Karpas-422 (cell line): ENCODE measurements around the gene NOS1AP. TPM values are rescaled to one million over a fixed set of nuclear protein-coding genes. Genes with fewer than 3 reads are reported as not detected.

Experiments used
- DNase-seq: peaks from one replicate; pipeline ENCODE4 v3.0.0-alpha.2; 2015
- H2AFZ ChIP-seq: fragments of 200-600 bp; sonication (generic); 2 replicates; pipeline ENCODE4 v1.6.1; 2014; ENCODE audit warnings: antibody characterized with exemption, low read length, mixed read lengths
- H3K27ac ChIP-seq: fragments of 200-600 bp; sonication (generic); 2 replicates; pipeline ENCODE4 v1.5.1; 2014; ENCODE audit warnings: mild to moderate bottlenecking, low read length, moderate library complexity
- H3K27me3 ChIP-seq: fragments of 200-600 bp; sonication (generic); 2 replicates; pipeline ENCODE4 v1.6.1; 2014; ENCODE audit warnings: low read length, mixed read lengths
- H3K36me3 ChIP-seq: fragments of 200-600 bp; sonication (generic); 2 replicates; pipeline ENCODE4 v1.6.1; 2014; ENCODE audit warnings: low read length, mixed read lengths; ENCODE audit not compliant: insufficient read depth
- H3K4me1 ChIP-seq: fragments of 200-600 bp; sonication (generic); 2 replicates; pipeline ENCODE4 v1.6.1; 2014; ENCODE audit warnings: mild to moderate bottlenecking, low read length, mixed read lengths
- H3K4me2 ChIP-seq: fragments of 200-600 bp; sonication (generic); 2 replicates; pipeline ENCODE4 v1.6.1; 2014; ENCODE audit warnings: low read length, low read depth, mild to moderate bottlenecking; ENCODE audit not compliant: poor library complexity, severe bottlenecking
- H3K4me3 ChIP-seq: fragments of 200-600 bp; sonication (generic); 2 replicates; pipeline ENCODE4 v1.5.1; 2014; ENCODE audit warnings: mild to moderate bottlenecking, antibody characterized with exemption, low read length, mixed read lengths
- H3K79me2 ChIP-seq: fragments of 200-600 bp; sonication (generic); 2 replicates; pipeline ENCODE4 v1.6.1; 2014; ENCODE audit warnings: mild to moderate bottlenecking, low read length, mixed read lengths
- H3K9ac ChIP-seq: fragments of 200-600 bp; sonication (generic); 2 replicates; pipeline ENCODE4 v1.6.0; 2014; ENCODE audit warnings: low read length
- H3K9me2 ChIP-seq: fragments of 200-600 bp; sonication (generic), shearing (Covaris generic); replicated peaks from 2 replicates; pipeline ENCODE4 v1.6.0; 2014; ENCODE audit warnings: mild to moderate bottlenecking, low read length, moderate library complexity; ENCODE audit not compliant: insufficient read depth
- H3K9me3 ChIP-seq: fragments of 300-700, 200-600 bp; sonication (generic); 2 replicates; pipeline ENCODE4 v1.6.1; 2014; ENCODE audit warnings: low read length, mixed read lengths
- H4K20me1 ChIP-seq: fragments of 200-600 bp; sonication (generic); 2 replicates; pipeline ENCODE4 v1.6.1; 2014; ENCODE audit warnings: mild to moderate bottlenecking, antibody characterized with exemption, low read length, low read depth; ENCODE audit not compliant: insufficient read depth
- total RNA-seq: library from RNA; depleted of rRNA; stranded (reverse); fragments of >200 nt; shearing (Covaris generic); gene quantifications from 2 replicates; pipeline ENCODE4 v1.2.3, GENCODE V29; 2014; ENCODE audit warnings: low replicate concordance

The NOS1AP gene
- total RNA-seq, 1 experiment from 2014 or later: not detected

GRCh38 chr1:162192763-162193162, 123.3 kb downstream of the NOS1AP start:
- Histone ChIP-seq H3K4me3 (no peak overlapping the region), H3K9me3 (no peaks in the 10 kb centered on the region), H2AFZ (no peak overlapping the region), H3K27me3 (no peaks in the 10 kb centered on the region), H3K4me1 (no peaks in the 10 kb centered on the region), H4K20me1 (no peaks in the 10 kb centered on the region), H3K9me2 (no peaks in the 10 kb centered on the region), H3K36me3 (no peaks in the 10 kb centered on the region), H3K9ac (no peak overlapping the region), H3K4me2 (no peak overlapping the region), H3K79me2 (no peaks in the 10 kb centered on the region), H3K27ac (no peak overlapping the region)
- DNase-seq: no peak

- Histone ChIP-seq H3K9ac (no peak overlapping the region), H3K4me3 (no peak overlapping the region), H3K9me3 (no peaks in the 10 kb centered on the region), H3K4me2 (no peak overlapping the region), H3K27me3 (no peaks in the 10 kb centered on the region), H3K79me2 (no peaks in the 10 kb centered on the region), H2AFZ (no peak overlapping the region), H3K27ac (no peak overlapping the region), H4K20me1 (no peaks in the 10 kb centered on the region), H3K9me2 (no peaks in the 10 kb centered on the region), H3K36me3 (no peaks in the 10 kb centered on the region), H3K4me1 (no peaks in the 10 kb centered on the region)
- no peak for DNase-seq
Measured at GRCh38 chr1:162193221-162193620, 123.7 kb downstream of the NOS1AP start.

GRCh38 chr1:162193815-162194214, 124.3 kb downstream of the NOS1AP start:
- no peaks in the 10 kb centered on the region for H3K79me2 ChIP-seq
- no peaks in the 10 kb centered on the region for H3K4me1 ChIP-seq
- no peaks in the 10 kb centered on the region for H3K9me3 ChIP-seq

GRCh38 chr1:162195567-162195966, 126.1 kb downstream of the NOS1AP start:
- Histone ChIP-seq H3K27me3 (no peaks in the 10 kb centered on the region), H2AFZ (no peak overlapping the region), H3K4me3 (no peak overlapping the region), H3K9me2 (no peaks in the 10 kb centered on the region), H3K4me2 (no peak overlapping the region), H3K79me2 (no peaks in the 10 kb centered on the region), H3K4me1 (no peaks in the 10 kb centered on the region), H3K9me3 (no peaks in the 10 kb centered on the region), H3K27ac (no peak overlapping the region), H3K9ac (no peak overlapping the region), H4K20me1 (no peaks in the 10 kb centered on the region), H3K36me3 (no peaks in the 10 kb centered on the region)
- DNase-seq: no peak

More at GRCh38 chr1:162193815-162194214, 124.3 kb downstream of the NOS1AP start:
- Histone ChIP-seq H3K27ac (no peak overlapping the region), H3K9ac (no peak overlapping the region), H4K20me1 (no peaks in the 10 kb centered on the region), H3K27me3 (no peaks in the 10 kb centered on the region), H3K9me2 (no peaks in the 10 kb centered on the region), H3K36me3 (no peaks in the 10 kb centered on the region), H2AFZ (no peak overlapping the region), H3K4me2 (no peak overlapping the region), H3K4me3 (no peak overlapping the region)
- no peak for DNase-seq

GRCh38 chr1:162196387-162196786, 126.9 kb downstream of the NOS1AP start:
- no peak overlapping the region for H3K27ac ChIP-seq
- H3K9me3 ChIP-seq: no peaks in the 10 kb centered on the region
- DNase-seq: no peak
- no peaks in the 10 kb centered on the region for H3K27me3 ChIP-seq
- H3K9ac ChIP-seq: no peak overlapping the region
- no peaks in the 10 kb centered on the region for H3K36me3 ChIP-seq
- no peaks in the 10 kb centered on the region for H4K20me1 ChIP-seq
- no peak overlapping the region for H2AFZ ChIP-seq
- no peaks in the 10 kb centered on the region for H3K9me2 ChIP-seq
- H3K4me1 ChIP-seq: no peaks in the 10 kb centered on the region
- no peak overlapping the region for H3K4me2 ChIP-seq
- no peak overlapping the region for H3K4me3 ChIP-seq
- H3K79me2 ChIP-seq: no peaks in the 10 kb centered on the region

- H2AFZ ChIP-seq: no peak overlapping the region
- no peak overlapping the region for H3K4me3 ChIP-seq
- no peaks in the 10 kb centered on the region for H4K20me1 ChIP-seq
- H3K4me2 ChIP-seq: no peak overlapping the region
- DNase-seq: no peak
- H3K36me3 ChIP-seq: no peaks in the 10 kb centered on the region
- H3K9ac ChIP-seq: no peak overlapping the region
- H3K4me1 ChIP-seq: no peaks in the 10 kb centered on the region
- no peaks in the 10 kb centered on the region for H3K9me2 ChIP-seq
- H3K79me2 ChIP-seq: no peaks in the 10 kb centered on the region
- no peaks in the 10 kb centered on the region for H3K9me3 ChIP-seq
- no peaks in the 10 kb centered on the region for H3K27me3 ChIP-seq
- H3K27ac ChIP-seq: no peak overlapping the region
Measured at GRCh38 chr1:162197041-162197531, 127.6 kb downstream of the NOS1AP start.

GRCh38 chr1:162197615-162198421, 128.3 kb downstream of the NOS1AP start:
- Histone ChIP-seq H3K27ac (no peak overlapping the region), H3K36me3 (no peaks in the 10 kb centered on the region), H4K20me1 (no peaks in the 10 kb centered on the region), H3K9ac (no peak overlapping the region), H3K9me3 (no peaks in the 10 kb centered on the region), H3K4me2 (no peak overlapping the region), H2AFZ (no peak overlapping the region), H3K4me1 (no peaks in the 10 kb centered on the region), H3K4me3 (no peak overlapping the region), H3K79me2 (no peaks in the 10 kb centered on the region), H3K9me2 (no peaks in the 10 kb centered on the region), H3K27me3 (no peaks in the 10 kb centered on the region)
- DNase-seq: no peak

GRCh38 chr1:162200096-162200847, 130.8 kb downstream of the NOS1AP start:
- H3K4me1 ChIP-seq: no peaks in the 10 kb centered on the region; the same call in 1 of the 2 replicates
- no peak overlapping the region for H2AFZ ChIP-seq
- H3K4me3 ChIP-seq: no peak overlapping the region
- no peak overlapping the region for H3K4me2 ChIP-seq
- H4K20me1 ChIP-seq: no peaks in the 10 kb centered on the region
- H3K9me2 ChIP-seq: no peaks in the 10 kb centered on the region
- no peak overlapping the region for H3K27ac ChIP-seq
- no peaks in the 10 kb centered on the region for H3K27me3 ChIP-seq
- DNase-seq: no peak
- H3K9ac ChIP-seq: no peak overlapping the region
- no peaks in the 10 kb centered on the region for H3K9me3 ChIP-seq
- H3K36me3 ChIP-seq: no peaks in the 10 kb centered on the region
- no peaks in the 10 kb centered on the region for H3K79me2 ChIP-seq
